HG03139 (cell line): ENCODE data around the gene PLEKHM3.

Source experiments
- ATAC-seq: cut with Tn5 transposase; IDR thresholded peaks from one replicate; pipeline ENCODE4 v1.9.1; 2021; ENCODE audit not compliant: unreplicated experiment

The PLEKHM3 gene

DNA sequence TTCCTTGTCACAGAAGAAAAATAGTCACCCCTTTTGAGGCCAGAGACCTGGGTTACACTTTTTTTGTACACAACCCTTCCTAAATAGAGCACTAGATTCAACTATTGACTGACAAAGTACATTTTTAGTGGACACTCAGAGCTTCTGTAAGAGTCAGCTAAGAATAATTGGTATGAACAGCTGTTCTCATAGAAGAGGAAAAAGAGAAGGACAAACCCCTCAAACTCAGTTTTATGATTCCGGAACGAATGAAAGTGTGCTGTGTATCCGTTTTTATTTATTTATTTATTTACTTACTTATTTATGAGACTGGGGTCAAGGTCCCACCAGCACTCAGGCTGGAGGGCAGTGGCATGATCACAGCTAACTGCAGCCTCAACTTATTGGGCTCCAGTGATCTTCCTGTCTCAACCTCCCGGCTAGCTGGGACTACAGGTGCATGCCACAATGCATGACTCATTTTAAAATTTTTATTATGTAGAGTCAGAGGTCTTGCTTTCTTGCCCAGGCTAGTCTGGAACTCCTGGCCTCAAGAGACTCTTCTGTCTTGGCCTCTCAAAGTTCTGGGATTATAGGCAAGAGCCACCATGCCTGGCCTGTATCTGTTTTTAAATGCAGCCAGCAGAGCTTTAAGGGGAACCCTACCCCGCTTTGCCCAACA lies 219.6 kb downstream of the PLEKHM3 start:
- no peak for ATAC-seq

DNA sequence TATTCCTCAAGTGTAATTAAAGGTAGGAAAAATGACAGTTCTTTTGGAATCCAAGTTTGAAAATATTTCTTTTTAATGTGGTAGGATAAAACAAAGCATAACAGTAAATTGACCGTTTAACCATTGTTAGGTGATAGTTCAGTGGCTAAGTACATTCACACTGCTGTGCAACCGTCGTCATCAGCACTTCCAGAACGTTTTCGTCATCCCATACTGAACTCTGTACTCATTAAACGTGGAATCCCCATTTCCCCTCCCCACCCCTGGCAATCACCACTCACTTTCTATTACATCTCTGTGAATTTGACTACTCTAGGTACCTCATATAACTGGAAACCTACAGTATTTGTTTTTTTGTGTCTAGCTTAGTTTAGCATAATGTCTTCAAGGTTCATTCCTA lies 222.7 kb downstream of the PLEKHM3 start:
- ATAC-seq: no peak

DNA sequence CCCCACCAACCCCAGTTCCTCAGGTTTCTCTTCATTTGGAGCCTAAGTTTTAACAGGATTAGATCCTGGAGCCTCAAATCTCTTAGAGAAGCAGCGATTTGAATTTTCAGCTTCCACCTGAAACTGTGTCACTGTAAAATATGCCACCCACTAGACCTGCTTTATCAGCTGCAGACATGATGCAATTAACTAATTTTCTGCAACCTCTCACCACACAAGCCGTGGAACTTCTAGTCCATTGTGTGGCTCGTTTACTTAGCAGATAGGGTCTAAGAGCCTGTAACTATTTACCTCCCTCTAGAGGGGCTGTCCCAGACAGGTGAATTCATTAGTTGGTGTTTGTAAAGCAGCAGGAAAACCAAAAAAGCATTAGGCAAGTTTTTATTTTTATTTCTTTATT lies 224.1 kb downstream of the PLEKHM3 start:
- ATAC-seq: no peak

DNA sequence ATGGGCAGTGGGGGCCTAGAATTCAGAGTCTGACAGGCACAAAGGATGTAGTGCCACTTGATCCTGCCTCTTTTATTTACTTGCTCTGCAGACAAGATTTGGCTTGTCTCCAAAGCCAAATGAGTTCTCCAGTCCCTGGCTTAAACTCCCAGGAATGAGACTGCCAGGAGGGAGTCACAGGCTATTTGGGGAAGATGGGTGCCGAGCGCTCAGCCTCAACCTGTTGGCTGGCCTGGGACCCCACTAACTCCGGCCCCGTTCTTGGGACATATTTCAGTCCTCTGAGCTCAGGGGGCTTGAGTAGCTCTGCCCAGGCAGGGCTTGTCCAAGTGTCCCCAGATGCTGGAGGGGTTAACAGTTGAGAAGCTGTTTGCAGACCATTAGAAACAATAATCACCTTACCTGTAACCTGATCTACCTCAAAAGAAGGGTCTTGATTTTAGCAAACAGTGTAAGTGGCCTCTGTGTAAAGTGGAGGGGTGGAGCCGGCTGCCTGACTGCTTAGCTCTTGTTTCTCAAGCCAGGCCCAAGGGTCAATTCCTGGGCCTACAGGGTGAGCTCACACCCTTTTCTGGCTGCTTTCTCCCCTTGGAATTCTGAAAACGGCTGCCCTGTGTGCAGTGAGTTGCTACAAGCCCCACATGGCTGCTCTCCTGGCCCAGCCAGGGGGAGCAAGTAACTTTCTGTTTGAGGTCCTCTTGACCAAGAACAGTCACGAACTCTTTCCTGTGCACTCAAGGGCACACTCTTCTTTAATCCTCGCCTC lies 228.6 kb downstream of the PLEKHM3 start:
- ATAC-seq: no peak

DNA sequence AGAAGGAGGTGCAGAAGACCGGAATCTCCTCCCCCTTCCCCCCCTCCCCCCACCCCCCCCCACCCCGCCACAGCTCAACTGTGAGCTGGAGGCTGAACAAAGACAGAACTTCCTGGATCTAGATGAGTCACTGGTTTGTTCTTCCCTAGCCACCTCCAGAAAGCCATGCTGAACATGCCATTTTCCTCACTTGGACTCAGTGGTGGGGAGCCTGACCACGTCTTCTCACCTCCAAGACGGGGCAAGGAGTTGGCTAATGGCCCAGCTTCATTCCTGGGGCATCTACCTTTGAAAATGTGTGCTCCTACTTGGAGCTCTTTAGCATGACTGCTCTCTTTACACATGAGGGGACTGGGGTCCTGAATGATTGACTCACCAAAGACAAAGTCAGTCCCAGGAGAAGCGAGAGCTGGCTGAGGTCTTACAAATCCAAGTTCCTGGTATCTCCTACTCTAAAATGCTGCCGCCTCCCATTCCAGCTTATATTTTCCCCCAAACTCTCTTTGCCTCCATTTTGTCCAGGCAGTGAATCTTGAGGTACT lies 233.0 kb downstream of the PLEKHM3 start:
- ATAC-seq: no peak

DNA sequence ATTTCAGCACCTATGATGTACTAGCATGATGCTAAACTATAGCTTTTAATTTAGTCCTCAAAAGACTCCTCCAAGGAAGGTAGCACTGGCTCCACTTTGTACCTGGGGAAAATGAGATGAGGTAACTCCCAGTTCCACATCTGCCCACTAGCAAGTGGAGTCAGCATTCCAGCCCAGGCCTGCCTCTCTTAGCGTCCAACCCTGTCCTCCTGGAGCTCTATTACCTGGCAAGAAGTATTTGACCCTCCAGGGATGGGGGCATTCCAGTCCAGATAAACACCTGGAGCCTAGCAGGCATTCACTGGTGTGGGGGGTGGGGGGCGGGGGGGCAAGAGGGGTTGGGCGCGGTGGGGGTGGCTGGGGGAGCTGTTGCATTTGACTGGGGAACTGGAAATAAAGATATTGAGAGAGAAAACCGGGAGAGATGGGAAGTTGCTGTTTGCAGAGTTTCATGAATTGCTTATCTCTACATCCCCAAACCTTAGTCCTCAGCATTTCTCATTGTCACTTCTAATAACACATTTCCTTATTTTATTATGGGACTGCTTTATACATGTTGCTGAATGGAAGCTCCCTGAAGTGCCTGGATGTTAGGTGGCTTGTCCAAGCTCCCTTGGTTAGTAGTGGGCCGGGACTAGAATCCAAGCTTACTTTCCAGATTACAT lies 233.6 kb downstream of the PLEKHM3 start:
- no peak for ATAC-seq

DNA sequence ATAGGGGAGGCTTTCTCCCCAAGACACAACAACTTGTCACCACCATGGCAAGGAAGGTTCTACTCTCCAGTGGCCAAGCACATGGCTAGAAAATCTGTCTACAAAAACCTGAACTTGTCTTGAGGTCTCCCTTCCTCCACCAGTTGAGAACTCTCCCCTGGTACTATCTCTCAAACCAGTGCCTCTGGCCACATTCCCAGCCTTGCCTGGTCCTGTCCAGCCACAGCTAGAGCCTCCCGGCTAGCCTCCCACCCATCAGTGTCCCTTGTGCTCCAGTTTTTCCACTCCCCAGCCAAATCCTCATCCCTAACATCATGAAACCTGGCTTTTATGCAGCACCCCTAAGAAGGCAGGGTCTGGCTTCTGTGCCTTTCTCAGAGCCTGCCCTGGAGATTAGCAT lies 234.4 kb downstream of the PLEKHM3 start:
- no peak for ATAC-seq

DNA sequence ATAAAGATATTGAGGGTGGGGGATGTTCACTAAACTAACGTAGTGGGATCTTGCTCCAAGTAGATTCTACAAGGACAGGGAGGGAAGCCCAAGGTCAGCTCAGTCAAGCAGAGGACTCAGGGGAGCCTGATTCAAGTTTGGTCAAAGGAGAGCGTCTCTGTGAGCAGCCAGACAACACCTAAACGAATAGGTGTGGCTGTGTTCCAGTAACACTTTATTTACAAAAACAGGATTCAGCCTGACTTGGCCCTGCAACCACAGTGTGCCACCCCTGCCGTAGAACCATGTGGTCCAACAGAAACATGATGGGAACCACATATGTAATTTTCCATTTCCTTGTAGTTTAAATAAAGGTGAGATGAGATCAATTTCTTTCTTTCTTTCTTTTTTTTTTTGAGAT lies 237.5 kb downstream of the PLEKHM3 start:
- ATAC-seq: no peak

DNA sequence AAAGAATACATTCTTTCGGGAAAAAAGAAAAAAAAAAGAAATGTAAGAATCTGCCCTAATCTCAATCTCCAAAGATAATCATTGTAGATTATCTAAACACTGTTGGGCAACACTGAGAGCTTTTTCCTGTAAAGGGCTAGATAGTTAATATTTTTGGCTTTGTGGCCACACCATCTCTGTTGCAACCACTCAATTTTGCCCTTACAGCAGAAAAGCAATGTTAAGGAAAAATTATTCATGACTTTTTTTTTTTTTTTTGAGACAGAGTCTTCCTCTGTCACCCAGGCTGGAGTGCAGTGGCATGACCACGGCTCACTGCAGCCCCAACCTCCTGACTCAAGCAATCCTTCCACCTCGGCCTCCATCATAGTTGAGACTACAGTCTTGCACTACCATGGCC lies 238.3 kb downstream of the PLEKHM3 start:
- no peak for ATAC-seq

DNA sequence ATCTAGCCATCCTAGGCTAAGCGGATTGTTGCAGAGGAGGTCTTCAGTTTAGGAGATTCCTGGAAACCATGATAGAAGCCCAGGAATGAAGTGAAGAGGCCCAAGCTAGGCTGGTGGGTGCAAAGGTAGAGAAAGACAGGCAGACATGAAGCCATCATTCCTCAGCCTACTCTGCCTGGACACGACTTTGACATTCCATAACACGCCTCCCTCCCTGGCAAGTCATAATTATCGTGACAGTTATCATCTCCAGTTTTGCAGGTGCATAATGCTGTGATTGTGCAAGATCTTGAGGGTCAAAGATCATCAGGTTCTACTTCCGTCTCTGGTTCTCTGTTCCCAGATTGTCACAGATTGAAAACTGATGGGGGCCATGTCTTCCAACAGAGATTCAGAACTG lies 240.4 kb downstream of the PLEKHM3 start:
- ATAC-seq: no peak

DNA sequence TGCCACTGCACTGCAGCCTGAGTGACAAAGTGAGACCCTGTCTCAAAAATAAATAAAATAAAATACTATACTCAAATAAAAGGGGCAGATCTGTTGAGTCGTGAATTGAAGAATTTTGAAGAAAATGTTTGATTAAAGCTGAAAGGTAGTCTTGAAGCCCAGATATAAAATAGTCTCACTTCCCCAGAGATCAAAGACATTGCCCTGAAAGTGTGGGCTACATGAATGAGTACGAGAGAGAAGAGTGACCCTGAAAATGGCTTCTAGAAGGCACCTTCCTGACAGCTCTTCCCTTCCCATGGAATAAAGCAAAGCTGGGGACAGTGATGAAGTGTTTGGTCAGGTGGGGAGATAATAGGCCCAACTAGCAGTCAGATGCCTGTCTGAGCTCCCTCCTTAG lies 241.8 kb downstream of the PLEKHM3 start:
- ATAC-seq: no peak

DNA sequence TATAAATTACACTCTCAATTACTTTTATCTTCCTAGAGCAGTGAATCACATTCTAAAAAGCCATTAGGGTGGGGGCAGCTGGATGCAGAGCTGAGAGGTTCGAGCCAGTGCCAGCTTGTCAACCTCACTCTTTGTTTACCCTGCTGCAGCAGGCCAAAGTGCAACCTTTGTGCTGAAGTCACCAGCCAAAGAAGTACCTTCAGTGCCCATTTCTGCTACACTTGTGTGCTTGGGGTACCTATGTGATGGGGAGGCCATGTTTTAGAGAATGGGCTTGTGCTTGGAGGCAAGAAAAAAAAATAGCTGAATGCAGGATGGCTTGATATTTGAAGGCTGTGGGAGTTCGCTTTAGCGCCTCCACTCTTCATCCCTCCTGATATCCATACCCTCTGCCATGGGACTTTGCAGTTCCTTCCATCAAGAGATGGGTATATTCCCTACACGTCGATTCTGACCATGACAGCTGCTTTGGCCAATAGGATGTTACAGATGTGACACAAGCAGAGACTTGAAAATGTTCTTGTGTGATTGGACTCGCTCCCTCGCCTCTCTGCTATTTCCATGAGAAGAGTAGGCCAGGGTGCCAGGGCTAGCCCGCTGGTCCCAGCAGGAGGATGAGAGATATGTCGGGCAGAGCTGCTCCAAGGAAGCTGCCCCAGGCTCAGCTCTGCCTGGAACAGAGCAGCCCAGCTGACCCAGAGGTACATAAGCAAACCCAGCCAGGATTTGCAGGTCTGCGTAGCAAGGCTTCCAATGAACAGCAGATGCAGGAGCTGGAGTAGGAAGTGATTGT lies 242.9 kb downstream of the PLEKHM3 start:
- ATAC-seq: no peak

DNA sequence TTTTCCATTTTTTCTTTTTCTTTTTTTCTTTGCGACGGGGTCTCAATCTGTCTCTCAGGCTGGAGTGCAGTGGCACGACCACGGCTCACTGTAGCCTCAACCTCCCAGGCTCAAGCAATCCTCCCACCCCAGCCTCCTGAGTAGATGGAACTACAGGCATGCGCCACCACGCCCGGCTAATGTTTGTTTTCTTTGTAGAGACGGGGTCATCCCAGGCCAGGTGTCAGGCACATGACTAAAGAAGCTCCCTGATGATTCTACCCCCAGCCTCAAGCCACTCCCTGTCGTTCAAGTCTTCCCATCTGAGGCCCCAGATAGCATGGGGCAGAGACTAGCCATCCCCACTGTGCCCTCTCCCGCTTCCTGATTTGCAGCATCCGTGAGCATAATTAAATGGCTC lies 245.8 kb downstream of the PLEKHM3 start:
- no peak for ATAC-seq

DNA sequence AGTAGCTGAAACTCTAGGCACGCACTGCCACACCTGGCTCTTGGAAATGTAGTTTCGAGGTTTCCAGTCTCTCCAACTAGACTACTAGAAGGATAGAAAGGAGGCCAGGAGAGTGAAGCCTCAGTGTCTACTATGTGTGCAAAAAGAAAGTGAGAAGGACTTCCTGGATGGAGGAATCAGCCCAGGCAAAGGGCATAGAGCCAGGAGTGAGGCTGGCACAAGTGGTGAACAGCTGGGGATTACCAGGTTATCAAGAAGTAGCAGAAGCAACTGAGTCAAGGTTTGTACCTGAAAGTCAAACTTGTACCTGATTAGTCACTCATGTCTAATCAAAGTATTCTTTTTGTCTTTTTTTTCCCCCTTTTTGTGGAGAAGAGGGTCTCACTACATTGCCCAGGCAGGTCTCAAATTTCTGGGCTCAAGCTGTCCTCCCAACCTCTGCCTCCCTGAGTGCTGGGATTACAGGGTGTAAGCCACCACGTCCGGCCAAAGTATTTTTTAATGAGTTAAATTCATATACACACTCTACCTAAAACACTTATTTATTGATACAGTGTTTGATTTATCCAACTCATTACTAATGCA lies 246.9 kb downstream of the PLEKHM3 start:
- no peak for ATAC-seq

DNA sequence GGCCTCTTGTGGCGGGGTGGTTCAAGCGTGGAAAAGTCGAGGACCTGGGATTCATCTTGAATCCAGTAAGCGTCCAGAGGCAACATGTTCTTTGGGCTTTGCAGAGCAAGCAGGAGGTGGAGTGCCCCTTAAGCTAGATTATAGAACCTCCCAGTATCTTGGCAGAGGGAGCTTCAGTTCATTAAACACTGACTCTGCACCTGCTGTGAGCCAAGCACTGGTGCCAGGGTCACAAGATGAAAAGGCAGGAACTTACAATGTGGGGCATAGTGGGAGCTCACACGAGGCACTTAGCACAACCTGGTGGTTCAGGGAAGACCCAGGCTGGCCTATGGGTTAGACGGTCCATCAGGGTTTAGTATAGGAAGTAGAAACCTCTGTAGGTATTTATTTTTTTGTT lies 248.2 kb downstream of the PLEKHM3 start:
- no peak for ATAC-seq

DNA sequence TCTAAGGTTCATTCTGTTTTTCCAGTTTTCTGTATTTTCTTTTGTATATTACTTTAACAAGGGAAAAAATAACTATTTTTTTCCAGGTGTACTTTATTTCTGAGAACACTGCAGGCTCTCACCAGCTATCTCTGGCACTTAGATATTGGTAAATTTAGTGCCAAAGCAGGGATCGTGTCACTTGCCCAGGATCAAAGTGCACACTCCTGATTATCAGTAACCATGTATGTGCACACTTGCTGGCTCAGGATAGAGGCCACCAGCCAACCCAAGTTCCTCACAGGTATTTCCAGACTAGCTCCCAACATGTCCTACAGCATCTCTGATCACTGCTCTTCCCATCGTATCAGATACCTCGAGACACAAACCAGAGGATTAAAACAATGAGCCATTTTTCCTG lies 249.9 kb downstream of the PLEKHM3 start:
- no peak for ATAC-seq

DNA sequence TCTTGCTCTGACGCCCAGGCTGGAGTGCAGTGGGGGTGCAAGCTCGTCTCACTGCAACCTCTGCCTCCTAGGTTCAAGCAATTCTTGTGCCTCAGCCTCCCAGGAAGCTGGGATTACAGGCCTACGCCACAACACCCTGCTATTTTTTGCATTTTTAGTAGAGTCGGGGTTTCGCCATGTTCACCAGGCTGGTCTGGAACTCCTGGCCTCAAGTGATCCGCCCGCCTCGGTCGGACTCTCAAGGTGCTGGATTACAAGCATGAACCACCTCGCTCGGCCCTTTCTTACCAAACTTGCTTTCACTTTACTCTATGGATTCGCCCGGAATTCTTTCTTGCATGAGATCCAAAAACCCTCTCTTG lies 252.5 kb downstream of the PLEKHM3 start:
- no peak for ATAC-seq

DNA sequence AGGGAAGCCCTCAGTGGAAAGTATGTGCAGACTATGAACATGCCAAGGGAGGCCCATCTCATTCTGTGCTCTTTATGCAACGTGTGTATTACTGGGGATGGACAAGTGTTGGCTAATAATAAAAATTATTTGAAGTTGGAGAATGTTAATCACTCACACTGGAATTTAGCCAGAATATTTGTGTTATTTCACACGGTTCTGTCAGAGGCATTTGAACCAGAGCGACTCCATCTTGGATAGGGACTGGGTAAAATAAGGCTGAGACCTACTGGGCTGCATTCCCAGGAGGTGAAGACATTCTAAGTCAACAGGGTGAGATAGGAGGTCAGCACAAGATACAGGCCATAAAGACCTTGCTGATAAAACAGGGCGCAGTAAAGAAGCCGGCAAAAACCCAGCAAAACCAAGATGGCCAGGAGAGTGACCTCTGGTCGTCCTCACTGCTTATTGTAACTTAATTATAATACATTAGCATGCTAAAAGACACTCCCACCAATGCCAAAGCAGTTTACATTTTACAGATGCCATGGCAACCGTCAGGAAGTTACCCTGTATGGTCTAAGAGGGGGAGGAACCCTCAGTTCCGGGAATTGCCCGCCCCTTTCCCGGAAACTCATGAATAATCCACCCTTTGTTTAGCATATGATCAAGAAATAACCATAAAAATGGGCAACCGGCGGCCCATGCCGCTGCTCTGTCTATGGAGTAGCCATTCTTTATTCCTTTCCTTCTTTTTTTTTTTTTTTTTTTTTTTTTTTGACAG lies 253.1 kb downstream of the PLEKHM3 start:
- ATAC-seq: no peak

DNA sequence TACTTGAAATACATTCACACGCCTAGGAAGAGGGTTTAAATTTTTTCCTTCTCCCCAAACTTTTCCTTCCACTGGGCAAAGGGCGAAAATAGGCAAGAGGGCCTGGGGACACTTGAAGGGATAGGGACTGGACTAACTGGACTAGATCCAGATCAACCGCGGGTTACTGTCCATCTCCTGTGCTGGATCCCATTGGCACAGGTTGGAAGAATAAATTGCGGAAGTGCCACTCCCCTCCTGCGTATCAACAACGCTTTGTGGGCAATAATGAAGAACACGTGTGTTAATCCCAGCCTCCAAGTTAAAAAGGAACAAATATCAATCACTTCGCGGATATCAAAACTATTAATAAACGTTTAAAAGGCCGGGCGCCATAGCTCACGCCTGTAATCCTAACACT lies 253.9 kb downstream of the PLEKHM3 start:
- ATAC-seq: no peak
